DOHH2 (cell line): ENCODE data around the gene FILIP1L.
"Not testable (repeated sequence)": the region's sequence is repeated elsewhere in the genome, so short reads cannot be mapped to it uniquely, and the experiment has no call there.

ENCODE experiments used
- H3F3A ChIP-seq: fragments of 200-600 bp; sonication (generic), shearing (Covaris generic); 2 replicates; pipeline ENCODE4 v1.6.0; 2016; ENCODE audit warnings: antibody characterized with exemption, mild to moderate bottlenecking; ENCODE audit not compliant: control insufficient read depth, insufficient read depth
- H3K27ac ChIP-seq: fragments of 200-600 bp; sonication (generic); 2 replicates; pipeline ENCODE4 v1.5.1; 2014; ENCODE audit warnings: low read depth, mild to moderate bottlenecking, low read length, moderate library complexity
- H3K27me3 ChIP-seq: fragments of 200-600 bp; sonication (generic); 2 replicates; pipeline ENCODE4 v1.6.1; 2014; ENCODE audit warnings: mild to moderate bottlenecking, low read length, mixed read lengths; ENCODE audit not compliant: control insufficient read depth
- H3K36me3 ChIP-seq: fragments of 200-600 bp; sonication (generic); 2 replicates; pipeline ENCODE4 v1.6.1; 2014; ENCODE audit warnings: mild to moderate bottlenecking, low read length, moderate library complexity, mixed read lengths; ENCODE audit not compliant: control insufficient read depth
- H3K4me1 ChIP-seq: fragments of 200-600 bp; sonication (generic); 2 replicates; pipeline ENCODE4 v1.6.1; 2014; ENCODE audit warnings: mild to moderate bottlenecking, low read length, mixed read lengths; ENCODE audit not compliant: control insufficient read depth
- H3K4me2 ChIP-seq: fragments of 200-600 bp; sonication (generic); 2 replicates; pipeline ENCODE4 v1.6.0; 2014; ENCODE audit warnings: mild to moderate bottlenecking, low read length, moderate library complexity
- H3K4me3 ChIP-seq: fragments of 200-600 bp; sonication (generic); 2 replicates; pipeline ENCODE4 v1.5.1; 2014; ENCODE audit warnings: mild to moderate bottlenecking, low read length, mixed read lengths
- H3K79me2 ChIP-seq: fragments of 200-600 bp; sonication (generic); 2 replicates; pipeline ENCODE4 v1.6.1; 2014; ENCODE audit warnings: mild to moderate bottlenecking, low read length, mixed read lengths; ENCODE audit not compliant: control insufficient read depth
- H3K9me2 ChIP-seq: fragments of 200-600 bp; sonication (generic); replicated peaks from 2 replicates; pipeline ENCODE4 v1.6.1; 2014; ENCODE audit warnings: mild to moderate bottlenecking, low read length, mixed read lengths; ENCODE audit not compliant: control insufficient read depth
- H3K9me3 ChIP-seq: fragments of 200-600 bp; sonication (generic); 2 replicates; pipeline ENCODE4 v1.6.1; 2014; ENCODE audit warnings: antibody characterized with exemption, low read length, mixed read lengths; ENCODE audit not compliant: control insufficient read depth, insufficient read depth
- H4K20me1 ChIP-seq: fragments of 200-600 bp; sonication (generic); 2 replicates; pipeline ENCODE4 v1.6.0; 2014; ENCODE audit warnings: low read depth, mild to moderate bottlenecking, antibody characterized with exemption, low read length, moderate library complexity; ENCODE audit not compliant: control insufficient read depth, insufficient read depth
- EZH2phosphoT487 ChIP-seq: fragments of 200-600 bp; sonication (generic); IDR thresholded peaks from 2 replicates; pipeline ENCODE4 v1.6.1; 2017; ENCODE audit warnings: borderline replicate concordance, mild to moderate bottlenecking, antibody characterized with exemption, low read length, moderate library complexity, mixed read lengths
- TF ChIP-seq, protein P1 (sequence below): fragments of 200-600 bp; sonication (generic); IDR thresholded peaks from one replicate; pipeline ENCODE4 v1.5.1; 2014; ENCODE audit warnings: antibody characterized with exemption, mild to moderate bottlenecking, low read depth, low read length; ENCODE audit not compliant: poor library complexity, severe bottlenecking

Gene FILIP1L

DNA sequence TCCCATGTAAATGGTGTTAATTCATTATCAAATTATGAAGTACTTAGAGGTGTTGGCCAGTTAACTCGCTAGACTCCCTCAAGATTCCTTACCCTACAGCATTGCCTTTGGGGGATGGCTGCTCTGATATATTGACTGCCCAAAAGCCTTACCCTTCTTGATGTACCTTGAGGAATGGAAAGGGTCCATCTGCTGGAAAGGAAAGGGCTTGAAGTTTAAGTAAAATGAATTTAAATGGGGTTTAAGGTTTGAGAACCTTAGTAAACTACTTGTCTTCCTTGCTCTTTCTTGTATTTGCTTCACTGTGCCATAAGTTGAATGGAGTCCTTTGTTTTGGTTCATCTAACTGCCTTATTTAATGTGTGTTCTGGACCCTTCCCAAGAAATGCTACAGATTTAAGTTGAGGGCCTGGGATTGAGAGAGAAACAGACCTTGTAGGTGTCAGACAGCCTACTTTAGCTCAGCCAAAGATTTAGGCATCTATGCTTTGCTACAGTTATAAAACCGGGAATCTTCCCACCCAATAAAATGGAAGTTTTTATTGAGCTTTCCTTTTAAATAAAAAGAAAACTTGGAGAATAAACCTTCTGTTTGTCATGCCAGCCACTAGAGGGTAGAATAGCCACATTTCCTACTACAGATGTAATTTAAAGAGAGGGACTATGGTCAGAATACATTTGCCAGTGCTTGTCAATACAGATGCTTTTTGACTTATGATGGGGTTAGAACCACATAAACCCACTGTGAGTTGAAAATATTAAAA lies 271.3 kb downstream of the FILIP1L start:
- Histone ChIP-seq H4K20me1 (peaks cover 14% of the 10 kb centered on the region; the same call in 1 of the 2 replicates), H3K4me1 (peaks cover 20% of the 10 kb centered on the region), H3F3A (no peaks in the 10 kb centered on the region; the same call in 1 of the 2 replicates), H3K27ac (no peak overlapping the region), H3K9me3 (no peaks in the 10 kb centered on the region), H3K9me2 (no peaks in the 10 kb centered on the region), H3K4me3 (no peak overlapping the region), H3K79me2 (peaks cover 70% of the 10 kb centered on the region), H3K36me3 (no peaks in the 10 kb centered on the region), H3K4me2 (no peak overlapping the region), H3K27me3 (no peaks in the 10 kb centered on the region)
- TF ChIP-seq, protein P1, sequence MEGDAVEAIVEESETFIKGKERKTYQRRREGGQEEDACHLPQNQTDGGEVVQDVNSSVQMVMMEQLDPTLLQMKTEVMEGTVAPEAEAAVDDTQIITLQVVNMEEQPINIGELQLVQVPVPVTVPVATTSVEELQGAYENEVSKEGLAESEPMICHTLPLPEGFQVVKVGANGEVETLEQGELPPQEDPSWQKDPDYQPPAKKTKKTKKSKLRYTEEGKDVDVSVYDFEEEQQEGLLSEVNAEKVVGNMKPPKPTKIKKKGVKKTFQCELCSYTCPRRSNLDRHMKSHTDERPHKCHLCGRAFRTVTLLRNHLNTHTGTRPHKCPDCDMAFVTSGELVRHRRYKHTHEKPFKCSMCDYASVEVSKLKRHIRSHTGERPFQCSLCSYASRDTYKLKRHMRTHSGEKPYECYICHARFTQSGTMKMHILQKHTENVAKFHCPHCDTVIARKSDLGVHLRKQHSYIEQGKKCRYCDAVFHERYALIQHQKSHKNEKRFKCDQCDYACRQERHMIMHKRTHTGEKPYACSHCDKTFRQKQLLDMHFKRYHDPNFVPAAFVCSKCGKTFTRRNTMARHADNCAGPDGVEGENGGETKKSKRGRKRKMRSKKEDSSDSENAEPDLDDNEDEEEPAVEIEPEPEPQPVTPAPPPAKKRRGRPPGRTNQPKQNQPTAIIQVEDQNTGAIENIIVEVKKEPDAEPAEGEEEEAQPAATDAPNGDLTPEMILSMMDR, result peak; percentile 60
- TF ChIP-seq EZH2phosphoT487, result no peak

- H3K4me1 ChIP-seq, result peaks cover 20% of the 10 kb centered on the region
- not testable (repeated sequence) for H3K27ac ChIP-seq, H3K27me3 ChIP-seq, H3K36me3 ChIP-seq, H3K4me2 ChIP-seq, H3K9me3 ChIP-seq, H3K4me3 ChIP-seq, H3F3A ChIP-seq, H3K9me2 ChIP-seq
- H3K79me2 ChIP-seq, result peaks cover 71% of the 10 kb centered on the region
- H4K20me1 ChIP-seq, result peaks cover 14% of the 10 kb centered on the region; the same call in 1 of the 2 replicates
These were observed 272.4 kb downstream of the FILIP1L start for GRCh38 chr3:99841949-99842348.

DNA sequence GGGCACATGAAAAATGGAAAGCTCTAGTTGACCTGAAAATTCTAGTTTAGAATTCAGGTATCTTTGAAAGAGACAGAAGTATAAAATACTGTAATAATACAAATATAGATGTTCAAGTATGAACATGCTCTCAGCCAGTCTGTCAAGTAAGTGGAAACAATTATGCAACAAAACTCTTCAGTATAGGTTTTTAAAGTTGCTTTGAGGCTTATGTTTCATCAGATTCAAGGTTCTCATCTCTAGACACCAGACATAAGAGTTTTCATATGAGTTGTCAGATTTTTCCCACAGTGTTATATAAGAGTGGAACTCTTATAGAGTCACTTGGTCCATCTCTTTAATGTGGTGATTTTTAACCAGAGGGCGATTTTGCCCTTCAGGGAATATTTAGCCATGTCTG lies 274.7 kb downstream of the FILIP1L start:
- Histone ChIP-seq H3K79me2 (peaks cover 71% of the 10 kb centered on the region), H4K20me1 (peaks cover 4% of the 10 kb centered on the region; the same call in 1 of the 2 replicates)

GRCh38 chr3:99838755-99839154 lies 275.5 kb downstream of the FILIP1L start:
- Histone ChIP-seq H3K9me2 (no peaks in the 10 kb centered on the region), H3K79me2 (peaks cover 72% of the 10 kb centered on the region), H3K4me2 (no peak overlapping the region), H3K27ac (no peak overlapping the region), H3K4me3 (no peak overlapping the region), H3K36me3 (no peaks in the 10 kb centered on the region), H3K4me1 (no peaks in the 10 kb centered on the region; the same call in 1 of the 2 replicates), H3K9me3 (no peaks in the 10 kb centered on the region), H3K27me3 (no peaks in the 10 kb centered on the region), H3F3A (no peaks in the 10 kb centered on the region), H4K20me1 (peaks cover 2% of the 10 kb centered on the region; the same call in 1 of the 2 replicates)
- TF ChIP-seq, protein P1, result no peak

More for the DNA sequence above, 274.7 kb downstream of the FILIP1L start:
- Histone ChIP-seq H3K27me3 (no peaks in the 10 kb centered on the region), H3K9me2 (no peaks in the 10 kb centered on the region), H3K4me2 (no peak overlapping the region), H3F3A (no peaks in the 10 kb centered on the region), H3K9me3 (no peaks in the 10 kb centered on the region), H3K4me1 (peaks cover 9% of the 10 kb centered on the region), H3K27ac (no peak overlapping the region), H3K36me3 (no peaks in the 10 kb centered on the region), H3K4me3 (no peak overlapping the region)
- TF ChIP-seq, protein P1, result no peak
- TF ChIP-seq EZH2phosphoT487, result no peak
